Measurements from ENCODE around the gene PLA2G2F.

GRCh38 chr1:20109223-20109856 lies 29.8 kb upstream of the PLA2G2F start:
- no peak for TF ChIP-seq CTCF (IDR thresholded peaks at IDR 0.05)
- TF ChIP-seq POLR2A (IDR thresholded peaks at IDR 0.05), result no peak

Measured in right lobe of liver (tissue), 4 donors.